ENCODE measurements around the gene CELA3A.
"Not testable (repeated sequence)": the region's sequence is repeated elsewhere in the genome, so short reads cannot be mapped to it uniquely, and the experiment has no call there.

Gene CELA3A

DNA sequence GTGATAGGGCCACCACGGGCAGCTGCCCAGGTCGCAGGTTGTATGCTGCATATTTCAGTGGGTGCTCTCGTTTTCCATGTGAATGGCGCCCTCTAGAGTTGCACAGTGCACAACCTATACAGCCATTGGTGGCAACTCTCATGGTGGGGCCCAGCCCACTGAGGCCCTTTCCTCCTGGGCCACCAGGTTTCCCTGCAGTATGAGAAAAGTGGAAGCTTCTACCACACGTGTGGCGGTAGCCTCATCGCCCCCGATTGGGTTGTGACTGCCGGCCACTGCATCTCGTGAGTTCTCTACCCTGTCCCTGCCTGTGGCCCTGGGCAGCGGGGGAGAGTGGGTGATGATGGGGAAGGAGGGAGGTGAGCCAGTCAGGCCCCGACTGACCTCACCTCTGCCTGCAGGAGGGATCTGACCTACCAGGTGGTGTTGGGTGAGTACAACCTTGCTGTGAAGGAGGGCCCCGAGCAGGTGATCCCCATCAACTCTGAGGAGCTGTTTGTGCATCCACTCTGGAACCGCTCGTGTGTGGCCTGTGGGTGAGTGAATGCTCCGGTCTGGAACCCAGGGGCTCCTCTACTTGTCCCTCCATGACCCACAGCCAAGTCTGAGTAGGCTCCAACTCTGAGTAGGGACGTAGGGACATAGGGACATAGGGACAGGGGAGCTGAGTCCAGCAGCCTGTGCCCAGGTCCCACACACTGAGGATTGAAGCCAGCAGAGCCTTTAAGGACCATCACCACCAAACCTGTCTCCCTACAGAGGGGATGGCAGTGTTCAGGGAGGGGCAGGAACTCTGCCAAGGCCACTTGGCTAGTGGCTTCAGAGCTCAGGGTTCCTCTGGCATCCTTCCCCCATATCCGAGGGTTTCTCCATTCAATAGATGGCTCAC is 4.0 kb downstream of the CELA3A start:
- TF ChIP-seq, protein P1, sequence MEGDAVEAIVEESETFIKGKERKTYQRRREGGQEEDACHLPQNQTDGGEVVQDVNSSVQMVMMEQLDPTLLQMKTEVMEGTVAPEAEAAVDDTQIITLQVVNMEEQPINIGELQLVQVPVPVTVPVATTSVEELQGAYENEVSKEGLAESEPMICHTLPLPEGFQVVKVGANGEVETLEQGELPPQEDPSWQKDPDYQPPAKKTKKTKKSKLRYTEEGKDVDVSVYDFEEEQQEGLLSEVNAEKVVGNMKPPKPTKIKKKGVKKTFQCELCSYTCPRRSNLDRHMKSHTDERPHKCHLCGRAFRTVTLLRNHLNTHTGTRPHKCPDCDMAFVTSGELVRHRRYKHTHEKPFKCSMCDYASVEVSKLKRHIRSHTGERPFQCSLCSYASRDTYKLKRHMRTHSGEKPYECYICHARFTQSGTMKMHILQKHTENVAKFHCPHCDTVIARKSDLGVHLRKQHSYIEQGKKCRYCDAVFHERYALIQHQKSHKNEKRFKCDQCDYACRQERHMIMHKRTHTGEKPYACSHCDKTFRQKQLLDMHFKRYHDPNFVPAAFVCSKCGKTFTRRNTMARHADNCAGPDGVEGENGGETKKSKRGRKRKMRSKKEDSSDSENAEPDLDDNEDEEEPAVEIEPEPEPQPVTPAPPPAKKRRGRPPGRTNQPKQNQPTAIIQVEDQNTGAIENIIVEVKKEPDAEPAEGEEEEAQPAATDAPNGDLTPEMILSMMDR (conservative IDR thresholded peaks at IDR 0.05; ENCODE audit: control insufficient read depth, insufficient read depth, low read depth, low read length): peak; percentile 34
- peak; percentile 38 for DNase-seq (ENCODE audit: low read depth)

DNA sequence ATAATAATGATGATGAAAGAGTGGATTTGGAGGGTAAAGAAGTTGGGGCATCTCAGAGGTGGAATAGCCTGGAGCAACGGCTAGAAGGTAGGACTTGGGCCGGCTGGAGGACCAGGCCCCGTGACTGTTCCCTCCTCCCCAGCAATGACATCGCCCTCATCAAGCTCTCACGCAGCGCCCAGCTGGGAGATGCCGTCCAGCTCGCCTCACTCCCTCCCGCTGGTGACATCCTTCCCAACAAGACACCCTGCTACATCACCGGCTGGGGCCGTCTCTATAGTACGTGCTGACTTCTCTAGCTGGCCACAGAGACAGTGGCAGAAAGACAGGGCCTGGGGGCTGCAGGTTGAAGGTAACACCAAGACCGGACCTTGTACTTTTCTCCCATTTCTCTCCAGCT is 5.3 kb downstream of the CELA3A start:
- DNase-seq (ENCODE audit: low read depth); H3K4me3 ChIP-seq (ENCODE audit: control insufficient read depth, low read depth, low read length): not testable (repeated sequence)

More for the DNA sequence above, 4.0 kb downstream of the CELA3A start:
- not testable (repeated sequence) for H3K4me3 ChIP-seq (ENCODE audit: control insufficient read depth, low read depth, low read length)

DNA sequence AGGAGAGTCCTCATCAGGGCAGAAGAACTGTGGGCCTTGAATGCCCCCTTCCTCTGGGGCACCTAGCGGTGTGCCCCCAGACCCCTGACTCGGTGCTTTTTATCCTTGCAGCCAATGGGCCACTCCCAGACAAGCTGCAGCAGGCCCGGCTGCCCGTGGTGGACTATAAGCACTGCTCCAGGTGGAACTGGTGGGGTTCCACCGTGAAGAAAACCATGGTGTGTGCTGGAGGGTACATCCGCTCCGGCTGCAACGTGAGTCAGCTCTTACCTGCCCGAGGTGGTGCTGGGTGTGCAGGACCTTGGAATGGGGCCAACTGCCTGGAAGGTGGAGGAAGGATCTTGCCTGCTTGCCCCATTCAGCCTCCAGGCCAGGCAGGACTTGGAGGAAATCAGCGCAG is 5.8 kb downstream of the CELA3A start:
- not testable (repeated sequence) for DNase-seq (ENCODE audit: low read depth)

DNA sequence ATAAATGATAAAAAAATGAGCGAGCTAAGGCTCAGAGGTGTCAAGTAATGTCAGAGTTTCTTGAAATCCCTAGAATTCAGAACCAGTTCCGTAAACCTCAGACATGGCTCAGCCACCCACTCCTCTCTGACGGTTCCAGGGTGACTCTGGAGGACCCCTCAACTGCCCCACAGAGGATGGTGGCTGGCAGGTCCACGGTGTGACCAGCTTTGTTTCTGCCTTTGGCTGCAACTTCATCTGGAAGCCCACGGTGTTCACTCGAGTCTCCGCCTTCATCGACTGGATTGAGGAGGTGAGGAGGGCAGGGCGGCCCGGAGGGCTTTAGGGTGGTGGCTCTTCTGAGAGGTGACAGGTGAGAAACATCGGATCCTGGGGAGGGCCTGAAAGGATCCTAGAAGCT is 8.1 kb downstream of the CELA3A start:
- H3K4me3 ChIP-seq (ENCODE audit: control insufficient read depth, low read depth, low read length); DNase-seq (ENCODE audit: low read depth): not testable (repeated sequence)

More for the DNA sequence above, 5.8 kb downstream of the CELA3A start:
- H3K4me3 ChIP-seq (ENCODE audit: control insufficient read depth, low read depth, low read length): not testable (repeated sequence)

DNA sequence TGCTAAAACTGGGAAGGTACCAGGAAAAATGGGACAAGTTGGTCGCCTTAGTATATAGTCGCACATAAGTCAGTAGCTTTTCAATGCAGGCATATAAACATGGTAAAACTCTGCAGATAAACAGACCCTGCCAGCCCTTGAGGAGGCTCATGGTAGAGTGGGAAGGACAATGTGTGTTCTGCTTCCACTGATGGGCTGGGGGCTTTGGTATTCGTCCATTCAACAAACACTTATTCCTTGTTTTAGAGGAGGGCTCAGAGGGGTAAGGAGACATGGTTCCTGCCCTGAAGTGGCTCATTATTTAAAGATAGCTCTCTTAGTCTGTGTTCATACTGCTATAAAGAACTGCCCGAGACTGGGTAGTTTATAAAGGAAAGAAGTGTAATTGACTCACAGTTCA is 11.3 kb downstream of the CELA3A start:
- not testable (repeated sequence) for H3K4me3 ChIP-seq (ENCODE audit: control insufficient read depth, low read depth, low read length); DNase-seq (ENCODE audit: low read depth)

DNA sequence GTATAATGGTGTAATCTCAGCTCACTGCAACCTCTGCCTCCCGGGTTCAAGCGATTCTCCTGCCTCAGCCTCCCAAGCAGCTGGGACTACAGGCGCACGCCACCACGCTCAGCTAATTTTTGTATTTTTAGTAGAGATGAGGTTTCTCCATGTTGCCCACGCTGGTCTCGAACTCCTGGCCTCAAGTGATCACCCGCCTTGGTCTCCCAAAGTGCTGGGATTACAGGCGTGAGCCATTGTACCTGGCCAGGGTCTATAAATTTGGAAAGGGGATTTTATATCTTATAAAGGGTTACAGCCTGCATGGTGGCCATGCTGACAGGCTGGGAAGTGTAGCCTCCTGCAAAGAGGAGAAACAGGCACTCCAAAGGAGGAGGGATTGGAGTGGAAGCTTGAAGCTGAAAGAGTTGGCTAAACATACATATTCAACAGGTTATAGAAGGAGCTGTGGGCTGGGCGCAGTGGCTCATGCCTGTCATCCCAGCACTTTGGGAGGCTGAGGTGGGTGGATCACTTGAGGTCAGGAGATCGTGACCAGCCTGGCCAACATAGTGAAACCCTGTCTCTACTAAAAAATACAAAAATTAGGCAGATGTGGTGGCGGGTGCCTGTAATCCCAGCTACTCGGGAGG is 13.2 kb downstream of the CELA3A start:
- not testable (repeated sequence) for DNase-seq (ENCODE audit: low read depth); H3K4me3 ChIP-seq (ENCODE audit: control insufficient read depth, low read depth, low read length)

DNA sequence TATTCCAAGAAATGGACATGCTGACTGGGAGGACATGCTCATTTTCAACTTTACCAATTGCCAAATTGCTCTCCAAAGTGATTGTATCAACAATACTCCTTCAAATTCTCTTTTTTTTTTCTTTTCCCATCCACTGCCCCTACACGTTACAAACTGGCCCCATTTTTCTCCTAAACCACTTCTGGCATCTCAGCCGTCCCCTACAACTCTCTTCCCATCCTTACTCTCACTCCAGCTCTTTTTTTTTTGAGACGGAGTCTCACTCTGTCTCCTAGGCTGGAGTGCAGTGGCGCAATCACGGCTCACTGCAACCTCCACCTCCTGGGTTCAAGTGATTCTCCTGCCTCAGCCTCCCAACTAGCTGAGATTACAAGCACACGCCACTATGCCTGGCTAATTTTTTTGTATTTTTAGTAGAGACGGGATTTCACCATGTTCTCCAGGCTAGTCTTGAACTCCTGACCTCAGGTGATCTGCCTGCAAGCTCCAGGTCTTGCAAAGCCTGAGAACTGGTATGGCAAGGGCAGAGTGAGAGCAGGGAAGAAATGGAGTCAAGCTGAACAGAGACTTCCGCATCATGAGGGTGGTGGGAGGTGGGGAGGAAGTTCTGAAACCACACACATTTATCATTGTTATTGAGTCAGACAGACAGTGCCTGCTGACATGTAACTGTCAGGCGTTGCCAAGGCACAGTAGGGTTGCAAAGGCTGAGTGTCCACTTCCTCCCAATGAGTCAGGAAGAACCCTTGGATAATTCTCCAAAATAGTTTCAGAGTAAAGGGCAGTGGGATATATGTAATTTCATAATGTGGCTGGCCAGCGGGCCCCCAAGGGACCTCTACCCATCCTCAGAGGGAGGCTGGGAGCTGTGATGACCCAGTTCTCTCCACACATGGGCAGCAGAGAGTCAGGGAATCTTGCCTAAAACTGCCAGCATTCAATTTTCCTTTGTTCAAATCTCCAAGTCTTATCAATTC is 17.4 kb downstream of the CELA3A start:
- peak; percentile 97 for DNase-seq (ENCODE audit: low read depth)
- H3K4me3 ChIP-seq (ENCODE audit: control insufficient read depth, low read depth, low read length): no peak overlapping the region
- TF ChIP-seq, protein P1 (conservative IDR thresholded peaks at IDR 0.05; ENCODE audit: control insufficient read depth, insufficient read depth, low read depth, low read length): peak; percentile 48

DNA sequence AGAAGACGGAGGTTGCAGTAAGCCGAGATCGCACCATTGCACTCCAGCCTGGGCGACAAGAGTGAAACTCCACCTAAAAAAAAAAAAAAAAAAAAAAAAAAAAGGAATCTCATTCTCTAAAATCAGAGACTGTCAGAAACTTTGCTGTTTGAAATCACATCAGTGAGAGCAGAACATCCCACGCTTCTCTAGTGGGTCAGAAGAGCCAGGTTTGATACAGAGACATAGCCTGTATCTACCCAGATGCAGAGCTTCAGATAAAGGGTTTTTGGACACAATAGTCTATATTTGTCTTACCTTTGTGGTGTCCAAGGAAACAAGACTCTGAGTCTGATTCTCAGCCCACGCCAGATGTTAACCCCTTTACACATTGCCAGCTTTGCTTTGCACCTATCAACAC is 19.6 kb downstream of the CELA3A start:
- no peak for DNase-seq (ENCODE audit: low read depth)
- no peak overlapping the region for H3K4me3 ChIP-seq (ENCODE audit: control insufficient read depth, low read depth, low read length)
- TF ChIP-seq, protein P1 (conservative IDR thresholded peaks at IDR 0.05; ENCODE audit: control insufficient read depth, insufficient read depth, low read depth, low read length): no peak

Measured in fibroblast of mammary gland (primary cell).